Testis (tissue), 2 donors: ENCODE data around the gene KIR2DL3.
"Not testable (repeated sequence)": the region's sequence is repeated elsewhere in the genome, so short reads cannot be mapped to it uniquely, and the experiment has no call there.

Experiments
- POLR2A ChIP-seq: fragments of 450-650 bp; IDR thresholded peaks from one replicate; pipeline ENCODE4 v1.6.1; 2017; ENCODE audit warnings: antibody characterized with exemption, mild to moderate bottlenecking, moderate library complexity
- TF ChIP-seq, protein P1 (sequence below), 3 experiments: fragments of 450-650 bp in 2 of 3; fragments of 200-600 bp in 1 of 3; sonication (generic) in 1 of 3; IDR thresholded peaks; one replicate each; pipeline ENCODE4 v1.5.1; 2016 to 2019; ENCODE audit warnings: antibody characterized with exemption in 3 of 3, mild to moderate bottlenecking in 2 of 3, moderate library complexity in 1 of 3

DNA sequence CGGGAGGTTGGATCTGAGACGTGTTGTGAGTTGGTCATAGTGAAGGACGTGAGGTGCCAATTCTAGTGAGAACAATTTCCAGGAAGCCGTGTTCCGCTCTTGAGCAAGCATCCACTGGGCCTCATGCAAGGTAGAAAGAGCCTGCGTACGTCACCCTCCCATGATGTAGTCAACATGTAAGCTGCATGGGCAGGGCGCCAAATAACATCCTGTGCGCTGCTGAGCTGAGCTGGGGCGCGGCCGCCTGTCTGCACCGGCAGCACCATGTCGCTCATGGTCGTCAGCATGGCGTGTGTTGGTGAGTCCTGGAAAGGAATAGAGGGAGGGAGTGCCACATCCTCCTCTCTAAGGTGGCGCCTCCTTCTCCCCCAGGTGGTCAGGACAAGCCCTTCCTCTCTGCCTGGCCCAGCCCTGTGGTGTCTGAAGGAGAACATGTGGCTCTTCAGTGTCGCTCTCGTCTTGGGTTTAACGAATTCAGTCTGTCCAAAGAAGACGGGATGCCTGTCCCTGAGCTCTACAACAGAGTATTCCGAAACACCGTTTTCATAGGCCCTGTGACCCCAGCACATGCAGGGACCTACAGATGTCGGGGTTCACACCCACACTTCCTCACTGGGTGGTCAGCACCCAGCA, 47.9 kb downstream of the KIR2DL3 start:
- TF ChIP-seq POLR2A, result not testable (repeated sequence)
- TF ChIP-seq, protein P1, sequence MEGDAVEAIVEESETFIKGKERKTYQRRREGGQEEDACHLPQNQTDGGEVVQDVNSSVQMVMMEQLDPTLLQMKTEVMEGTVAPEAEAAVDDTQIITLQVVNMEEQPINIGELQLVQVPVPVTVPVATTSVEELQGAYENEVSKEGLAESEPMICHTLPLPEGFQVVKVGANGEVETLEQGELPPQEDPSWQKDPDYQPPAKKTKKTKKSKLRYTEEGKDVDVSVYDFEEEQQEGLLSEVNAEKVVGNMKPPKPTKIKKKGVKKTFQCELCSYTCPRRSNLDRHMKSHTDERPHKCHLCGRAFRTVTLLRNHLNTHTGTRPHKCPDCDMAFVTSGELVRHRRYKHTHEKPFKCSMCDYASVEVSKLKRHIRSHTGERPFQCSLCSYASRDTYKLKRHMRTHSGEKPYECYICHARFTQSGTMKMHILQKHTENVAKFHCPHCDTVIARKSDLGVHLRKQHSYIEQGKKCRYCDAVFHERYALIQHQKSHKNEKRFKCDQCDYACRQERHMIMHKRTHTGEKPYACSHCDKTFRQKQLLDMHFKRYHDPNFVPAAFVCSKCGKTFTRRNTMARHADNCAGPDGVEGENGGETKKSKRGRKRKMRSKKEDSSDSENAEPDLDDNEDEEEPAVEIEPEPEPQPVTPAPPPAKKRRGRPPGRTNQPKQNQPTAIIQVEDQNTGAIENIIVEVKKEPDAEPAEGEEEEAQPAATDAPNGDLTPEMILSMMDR (IDR thresholded peaks at IDR 0.05), result not testable (repeated sequence)
